Measurements from ENCODE around the gene SLFN5.

SLFN5 gene

GRCh38 chr17:35240861-35241260 lies 2.0 kb upstream of the SLFN5 start:
- CTCF ChIA-PET: interaction anchor here (1.0 to 1.3 kb wide), 5 partner anchors 8 to 506 kb away, joined by 3 read pairs; no protein-coding TSS in a partner anchor
- no peak for DNase-seq (ENCODE audit: extremely low spot score)
- TF ChIP-seq CTCF (IDR thresholded peaks at IDR 0.05; ENCODE audit: control extremely low read depth, extremely low read depth, low read depth, missing control alignments): no peak
- POLR2A ChIA-PET: no interaction called here

- CTCF ChIA-PET: interaction anchor here (1.0 to 1.3 kb wide), 4 partner anchors 9 to 506 kb away, joined by 3 read pairs; no protein-coding TSS in a partner anchor
- POLR2A ChIA-PET: no interaction called here
- no peak for DNase-seq (ENCODE audit: extremely low spot score)
- no peak for TF ChIP-seq CTCF (IDR thresholded peaks at IDR 0.05; ENCODE audit: control extremely low read depth, extremely low read depth, low read depth, missing control alignments)
Measured at GRCh38 chr17:35241520-35241919, 1.4 kb upstream of the SLFN5 start.

- POLR2A ChIA-PET: no interaction called here
- DNase-seq (ENCODE audit: extremely low spot score): peak; percentile 87
- peak; percentile 34 for TF ChIP-seq CTCF (IDR thresholded peaks at IDR 0.05; ENCODE audit: control extremely low read depth, extremely low read depth, low read depth, missing control alignments)
- CTCF ChIA-PET: interaction anchor here (1.2 to 1.3 kb wide), 2 partner anchors 9 to 505 kb away, joined by 3 read pairs; no protein-coding TSS in a partner anchor
Measured at GRCh38 chr17:35242158-35242804, 591 bp upstream of the SLFN5 start.

GRCh38 chr17:35243561-35244340 lies 879 bp downstream of the SLFN5 start:
- TF ChIP-seq CTCF (IDR thresholded peaks at IDR 0.05; ENCODE audit: control extremely low read depth, extremely low read depth, low read depth, missing control alignments): no peak
- ChIA-PET POLR2A (no interaction called here), CTCF (interaction anchor here (0.8 kb wide), 1 partner anchor 70 kb away, joined by 3 read pairs; no protein-coding TSS in a partner anchor)
- peak; percentile 40 for DNase-seq (ENCODE audit: extremely low spot score)

GRCh38 chr17:35244341-35245195 lies 1.7 kb downstream of the SLFN5 start:
- ChIA-PET POLR2A (interaction anchor here (0.6 kb wide), 1 partner anchor 132 kb away, joined by 3 read pairs; no protein-coding TSS in a partner anchor), CTCF (no interaction called here)
- TF ChIP-seq CTCF (IDR thresholded peaks at IDR 0.05; ENCODE audit: control extremely low read depth, extremely low read depth, low read depth, missing control alignments): no peak
- peak; percentile 50 for DNase-seq (ENCODE audit: extremely low spot score)

GRCh38 chr17:35245196-35245486 lies 2.3 kb downstream of the SLFN5 start:
- ChIA-PET CTCF (no interaction called here), POLR2A (interaction anchor here (0.6 kb wide), 1 partner anchor 131 kb away, joined by 3 read pairs; no protein-coding TSS in a partner anchor)

More at GRCh38 chr17:35245196-35245486, 2.3 kb downstream of the SLFN5 start:
- DNase-seq (ENCODE audit: extremely low spot score): no peak
- no peak for TF ChIP-seq CTCF (IDR thresholded peaks at IDR 0.05; ENCODE audit: control extremely low read depth, extremely low read depth, low read depth, missing control alignments)

Data from GM10248 (cell line).